Stomach (tissue), 9 donors: ENCODE measurements around the gene LARP1. TPM values are rescaled to one million over a fixed set of nuclear protein-coding genes. Genes with fewer than 3 reads are reported as not detected.

Experiments
- DNase-seq, 2 donors: peaks; one replicate each; pipeline versions ENCODE4 v3.0.0 to v3.0.0-alpha.2; 2013 to 2019
- H3K27ac ChIP-seq, 5 donors: fragments of 200-600 bp in 4 of 5; sonication (generic) in 4 of 5; one replicate each; pipeline ENCODE4 v1.5.1; 2013 to 2019; ENCODE audit warnings: mild to moderate bottlenecking in 1 of 5, moderate library complexity in 1 of 5
- H3K27me3 ChIP-seq, 3 donors: fragments of 200-600 bp; sonication (generic); one replicate each; pipeline ENCODE4 v1.5.1; 2017 to 2019; ENCODE audit warnings: mixed run types in 1 of 3
- H3K36me3 ChIP-seq, 4 donors: fragments of 200-600 bp; sonication (generic); 1 replicate in 3 of 4; 2 replicates in 1 of 4; pipeline ENCODE4 v1.5.1; 2016 to 2019
- H3K4me1 ChIP-seq, 4 donors: fragments of 200-600 bp; sonication (generic); one replicate each; pipeline ENCODE4 v1.5.1; 2016 to 2019
- H3K4me3 ChIP-seq, 4 donors: fragments of 200-600 bp; sonication (generic) in 3 of 4; one replicate each; pipeline ENCODE4 v1.5.1; 2016 to 2019; ENCODE audit warnings: mild to moderate bottlenecking in 1 of 4
- H3K9me3 ChIP-seq, 4 donors: fragments of 200-600 bp; sonication (generic); one replicate each; pipeline ENCODE4 v1.5.1; 2016 to 2019
- EP300 ChIP-seq: sonication (generic); formaldehyde crosslinking; IDR thresholded peaks from one replicate; pipeline ENCODE4 v1.6.1; 2017; ENCODE audit warnings: antibody characterized with exemption
- POLR2A ChIP-seq, 4 donors: fragments of 450-650 bp; IDR thresholded peaks; one replicate each; pipeline ENCODE4 v1.6.1; 2016; ENCODE audit warnings: antibody characterized with exemption in 4 of 4, control low read depth in 2 of 4, mild to moderate bottlenecking in 1 of 4, moderate library complexity in 1 of 4
- POLR2AphosphoS5 ChIP-seq, 3 donors: sonication (generic); formaldehyde crosslinking; IDR thresholded peaks; one replicate each; pipeline ENCODE4 v1.6.1; 2016; ENCODE audit warnings: antibody characterized with exemption in 3 of 3
- WGBS, 5 donors: extraction: QIAGEN DNeasy Blood & Tissue Kit in 3 of 5; methylation state at CpG; one replicate each; pipeline versions ENCODE4 v1.1.5 to v1.1.7; 2013 to 2018; 5-methylcytosine and 5-hydroxymethylcytosine counted together
- intact Hi-C: fragments of 100-400 bp; cut with DNase I; formaldehyde crosslinking; loops from one replicate; pipeline ENCODE4 v1.15.1; 2023; ENCODE audit warnings: low total_unique reads
- polyA plus RNA-seq, 3 donors: library from polyadenylated mRNA; stranded (reverse); fragments of 200-250 nt; gene quantifications; one replicate each; pipeline ENCODE4 v1.2.3, GENCODE V29; 2013
- total RNA-seq, 5 donors: library from RNA; depleted of rRNA; stranded (reverse); fragments of >200 nt; gene quantifications; one replicate each; pipeline versions ENCODE4 v1.1.0 to v1.2.3, GENCODE V29; 2014 to 2016
- TF ChIP-seq, protein P1 (sequence below), 7 experiments: fragments of 450-650 bp in 4 of 7; fragments of 200-600 bp in 3 of 7; sonication (generic) in 3 of 7; IDR thresholded peaks; one replicate each; pipeline ENCODE4 v1.5.1; 2016 to 2019; ENCODE audit warnings: antibody characterized with exemption in 7 of 7, control low read depth in 2 of 7, mild to moderate bottlenecking in 1 of 7
- donor health status: healthy with polysubstance abuse.
- donor health status: Bipolar disorder and iron deficiency.
- donor health status: healthy.

LARP1 gene
- total and polyA plus RNA-seq, 8 donors: 15.0 to 211 (median 83.7) TPM

DNA sequence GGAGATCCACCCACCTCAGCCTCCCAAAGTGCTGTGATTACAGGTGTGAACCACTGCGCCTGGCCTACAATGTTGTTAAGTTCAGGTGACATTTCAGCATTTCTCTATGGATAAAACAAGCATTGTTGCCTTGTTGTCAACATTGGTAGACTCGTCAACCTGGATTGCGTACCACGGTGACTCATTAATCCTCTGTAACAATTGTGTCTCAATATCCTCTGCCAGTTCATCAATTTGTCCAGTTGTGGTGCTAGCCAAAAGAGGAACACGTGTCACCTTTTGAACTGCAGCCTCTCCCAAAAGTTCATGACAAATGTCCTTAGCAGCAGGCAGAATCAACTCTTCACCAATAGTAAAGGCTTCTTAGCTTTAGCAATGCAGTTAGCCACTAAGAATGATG is 46.3 kb upstream of the LARP1 start:
- Histone ChIP-seq H3K36me3 (no peaks in the 10 kb centered on the region), H3K27me3 (no peaks in the 10 kb centered on the region), H3K4me3 (no peak overlapping the region), H3K4me1 (peaks cover 0 to 16% (median 6%) of the 10 kb centered on the region in 4 donors), H3K27ac (no peak overlapping the region), H3K9me3 (no peaks in the 10 kb centered on the region)
- DNase-seq: no peak
- WGBS, 5 donors: 78 to 90% (median 83%) methylated on average over 5 of the region's 5 CpGs
- intact Hi-C loops: no loop called here
- TF ChIP-seq POLR2A (IDR thresholded peaks at IDR 0.05): no peak

DNA sequence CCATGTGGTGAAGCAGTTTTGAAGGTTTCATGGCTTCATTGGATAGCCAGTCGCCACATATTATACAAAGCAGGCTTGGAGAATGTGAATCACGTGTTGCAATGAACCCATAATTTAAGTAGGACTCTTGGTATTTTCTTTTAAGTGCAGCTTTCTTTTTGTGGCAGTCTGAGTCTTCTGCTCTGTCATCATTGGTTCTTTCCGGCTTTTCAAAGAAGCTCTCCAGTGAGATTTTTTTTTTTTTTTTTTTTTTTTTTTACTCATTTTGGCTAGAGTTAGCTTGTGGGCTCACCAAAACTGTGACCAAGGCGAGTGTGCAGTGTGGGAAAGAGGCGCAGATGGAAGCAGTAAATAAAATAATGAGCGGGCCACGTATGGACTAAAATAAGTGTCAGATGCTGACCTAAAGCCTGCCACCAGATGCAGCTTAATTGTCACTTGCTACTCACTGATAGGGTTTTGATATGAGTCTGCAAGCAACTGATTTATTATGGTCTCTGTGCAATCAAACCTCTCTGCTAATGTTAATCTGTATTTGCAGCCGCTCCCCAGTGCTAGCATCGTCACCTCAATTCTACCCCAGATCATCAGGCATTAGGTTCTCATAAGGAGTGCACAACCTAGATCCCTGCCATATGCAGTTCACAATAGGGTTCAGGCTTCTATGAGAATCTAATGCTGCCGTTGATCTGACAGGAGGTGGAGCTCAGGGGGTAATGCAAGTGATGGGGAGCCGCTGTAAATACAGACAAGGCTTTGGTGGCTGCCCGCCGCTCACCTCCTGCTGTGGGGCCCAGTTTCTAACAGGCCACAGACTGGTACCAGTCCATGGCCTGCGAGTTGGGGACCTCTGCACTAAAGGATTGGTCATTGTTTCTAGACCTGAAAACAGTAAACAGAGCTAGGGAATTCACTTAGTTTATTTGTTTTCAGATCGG is 45.5 kb upstream of the LARP1 start:
- no peak overlapping the region for H3K27ac ChIP-seq
- intact Hi-C loops: no loop called here
- peaks cover 0 to 24% (median 10%) of the 10 kb centered on the region in 4 donors for H3K4me1 ChIP-seq
- no peaks in the 10 kb centered on the region for H3K9me3 ChIP-seq
- no peak overlapping the region for H3K4me3 ChIP-seq
- 82 to 88% (median 85%) methylated on average over 15 of the region's 15 CpGs for WGBS, 5 donors
- TF ChIP-seq POLR2AphosphoS5 (IDR thresholded peaks at IDR 0.05) (no peak), EP300 (no peak), POLR2A (IDR thresholded peaks at IDR 0.05) (no peak)
- TF ChIP-seq, protein P1, sequence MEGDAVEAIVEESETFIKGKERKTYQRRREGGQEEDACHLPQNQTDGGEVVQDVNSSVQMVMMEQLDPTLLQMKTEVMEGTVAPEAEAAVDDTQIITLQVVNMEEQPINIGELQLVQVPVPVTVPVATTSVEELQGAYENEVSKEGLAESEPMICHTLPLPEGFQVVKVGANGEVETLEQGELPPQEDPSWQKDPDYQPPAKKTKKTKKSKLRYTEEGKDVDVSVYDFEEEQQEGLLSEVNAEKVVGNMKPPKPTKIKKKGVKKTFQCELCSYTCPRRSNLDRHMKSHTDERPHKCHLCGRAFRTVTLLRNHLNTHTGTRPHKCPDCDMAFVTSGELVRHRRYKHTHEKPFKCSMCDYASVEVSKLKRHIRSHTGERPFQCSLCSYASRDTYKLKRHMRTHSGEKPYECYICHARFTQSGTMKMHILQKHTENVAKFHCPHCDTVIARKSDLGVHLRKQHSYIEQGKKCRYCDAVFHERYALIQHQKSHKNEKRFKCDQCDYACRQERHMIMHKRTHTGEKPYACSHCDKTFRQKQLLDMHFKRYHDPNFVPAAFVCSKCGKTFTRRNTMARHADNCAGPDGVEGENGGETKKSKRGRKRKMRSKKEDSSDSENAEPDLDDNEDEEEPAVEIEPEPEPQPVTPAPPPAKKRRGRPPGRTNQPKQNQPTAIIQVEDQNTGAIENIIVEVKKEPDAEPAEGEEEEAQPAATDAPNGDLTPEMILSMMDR (IDR thresholded peaks at IDR 0.05): no peak
- no peaks in the 10 kb centered on the region for H3K36me3 ChIP-seq
- DNase-seq: no peak
- H3K27me3 ChIP-seq: no peaks in the 10 kb centered on the region

DNA sequence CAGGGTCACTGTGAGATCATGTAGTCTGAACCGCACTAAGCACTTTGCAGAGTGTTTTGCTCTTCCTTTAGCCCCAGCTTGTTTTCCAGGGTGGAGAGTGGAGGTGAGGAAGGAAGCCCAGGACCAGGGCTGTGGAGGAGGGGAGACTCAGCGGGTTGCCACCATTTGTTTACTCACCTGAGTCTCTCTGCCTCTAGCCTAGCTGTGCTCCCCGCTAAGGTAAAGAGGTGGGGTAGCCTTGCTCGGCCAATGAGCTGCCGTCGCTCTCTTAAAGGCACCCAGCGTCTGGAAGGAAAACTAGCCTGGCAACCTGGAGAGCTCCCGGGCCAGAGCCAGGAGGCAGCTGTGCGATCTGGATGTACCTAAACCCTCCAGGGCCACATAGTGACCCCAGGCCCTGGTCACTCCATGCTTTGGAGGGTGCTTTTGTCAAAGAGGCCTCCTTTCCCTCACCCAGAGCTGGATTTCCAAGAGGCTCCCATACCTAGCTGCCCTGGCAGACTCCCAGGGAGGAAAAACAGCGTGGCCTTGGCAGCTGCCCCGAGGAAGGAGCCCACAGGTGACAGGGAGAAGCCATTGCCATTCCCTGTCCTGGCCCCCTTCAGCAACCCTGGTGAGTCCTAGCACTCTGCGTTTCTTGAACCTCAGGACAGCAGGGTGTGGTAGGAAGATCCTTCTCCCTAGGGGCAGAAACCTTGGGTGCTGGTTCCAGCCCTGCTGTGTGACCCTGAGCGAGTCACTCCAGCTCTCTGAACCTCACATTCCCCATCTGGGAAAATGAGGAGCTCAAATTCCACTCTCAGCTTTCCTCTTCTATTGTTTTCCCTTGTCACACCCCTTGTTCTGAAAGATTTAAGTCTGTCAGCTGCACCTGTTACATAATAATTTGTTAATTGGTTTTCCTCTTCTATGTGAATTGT is 42.4 kb upstream of the LARP1 start:
- peaks cover 0 to 34% (median 18%) of the 10 kb centered on the region in 4 donors for H3K4me1 ChIP-seq
- H3K36me3 ChIP-seq: no peaks in the 10 kb centered on the region
- H3K9me3 ChIP-seq: no peaks in the 10 kb centered on the region
- intact Hi-C loops: no loop called here
- TF ChIP-seq POLR2A (IDR thresholded peaks at IDR 0.05) (peak in 1 of 4 donors; percentile 67), POLR2AphosphoS5 (IDR thresholded peaks at IDR 0.05) (peak in 2 of 3 donors; percentile 67 to 76), EP300 (no peak)
- TF ChIP-seq, protein P1 (IDR thresholded peaks at IDR 0.05): no peak
- no peaks in the 10 kb centered on the region for H3K27me3 ChIP-seq
- DNase-seq: peak; percentile 88 to 89
- H3K4me3 ChIP-seq: peak overlapping the region; percentile 29 to 45 (median 36)
- 27 to 43% (median 36%) methylated on average over 11 to 13 of the region's 13 CpGs for WGBS, 5 donors
- peak overlapping the region; percentile 75 to 86 (median 84) for H3K27ac ChIP-seq

DNA sequence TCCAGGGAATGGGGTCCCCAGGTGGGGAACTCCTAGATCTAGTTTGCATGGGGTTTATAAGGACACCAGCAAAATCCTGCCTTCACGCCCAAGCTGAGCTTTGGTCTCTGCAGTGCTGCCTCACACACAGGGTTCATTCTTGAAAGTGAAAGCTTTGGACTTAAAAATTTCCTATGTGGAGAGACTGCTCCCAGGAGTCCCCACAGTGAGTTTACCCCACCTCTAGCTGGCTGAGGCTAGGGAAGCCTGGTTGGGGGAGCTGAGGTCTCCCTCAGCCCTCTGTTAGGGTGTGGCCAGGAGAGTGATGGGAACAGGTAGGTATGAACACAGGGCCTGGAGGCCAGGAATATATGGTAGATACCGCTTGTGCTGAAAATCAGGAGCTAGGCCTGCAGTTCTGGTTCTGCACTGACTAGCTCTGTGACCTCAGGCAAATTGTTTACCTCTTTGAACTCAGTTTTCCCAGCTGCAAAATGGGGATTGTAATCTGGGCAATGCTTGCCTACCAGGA is 41.5 kb upstream of the LARP1 start:
- 34 to 53% (median 39%) methylated on average over 2 of the region's 2 CpGs for WGBS, 5 donors
- Histone ChIP-seq H3K4me3 (peak overlapping the region; percentile 29 to 45 (median 36)), H3K27ac (peak overlapping the region; percentile 76 to 86 (median 84)), H3K9me3 (no peaks in the 10 kb centered on the region), H3K36me3 (no peaks in the 10 kb centered on the region), H3K27me3 (no peaks in the 10 kb centered on the region), H3K4me1 (peaks cover 0 to 34% (median 18%) of the 10 kb centered on the region in 4 donors)
- DNase-seq: peak in 1 of 2 donors; percentile 55
- intact Hi-C loops: no loop called here
- TF ChIP-seq EP300 (no peak), POLR2AphosphoS5 (IDR thresholded peaks at IDR 0.05) (no peak), POLR2A (IDR thresholded peaks at IDR 0.05) (no peak)
- TF ChIP-seq, protein P1 (IDR thresholded peaks at IDR 0.05): no peak
